BLaER1 treated with 17β-estradiol and CSF1 and Interleukin-3, amounts not matched to agents 10 nM and 100 nM (cell line): ENCODE measurements around the gene CSNK2A2.

Experiments
- H3K27ac ChIP-seq, 11 experiments: shearing (Covaris generic); formaldehyde crosslinking; 2 replicates each; pipeline ENCODE4 v1.8.1; 2022
- H3K27me3 ChIP-seq, 11 experiments: shearing (Covaris generic); formaldehyde crosslinking; 2 replicates each; pipeline ENCODE4 v1.8.1; 2022
- H3K36me3 ChIP-seq, 11 experiments: shearing (Covaris generic); formaldehyde crosslinking; 2 replicates each; pipeline ENCODE4 v1.8.1; 2022
- H3K4me1 ChIP-seq, 10 experiments: shearing (Covaris generic); formaldehyde crosslinking; 2 replicates each; pipeline ENCODE4 v1.8.1; 2022
- H3K4me2 ChIP-seq, 11 experiments: shearing (Covaris generic); formaldehyde crosslinking; 2 replicates each; pipeline ENCODE4 v1.8.1; 2022
- H3K4me3 ChIP-seq, 10 experiments: shearing (Covaris generic); formaldehyde crosslinking; 2 replicates each; pipeline ENCODE4 v1.8.1; 2022
- H3K9ac ChIP-seq, 11 experiments: shearing (Covaris generic); formaldehyde crosslinking; 2 replicates each; pipeline ENCODE4 v1.8.1; 2022
- H3K9me3 ChIP-seq, 11 experiments: shearing (Covaris generic); formaldehyde crosslinking; replicated peaks in 1 of 11; 2 replicates each; pipeline ENCODE4 v1.8.1; 2022
- H4K20me1 ChIP-seq, 11 experiments: shearing (Covaris generic); formaldehyde crosslinking; 2 replicates each; pipeline ENCODE4 v1.8.1; 2022
- Cebpa-rat ChIP-seq, 11 experiments: shearing (Covaris generic); IDR thresholded peaks; 2 replicates each; pipeline ENCODE4 v1.8.1; 2022

Gene CSNK2A2

GRCh38 chr16:58187665-58188421 is 10.1 kb downstream of the CSNK2A2 start:
- no peak overlapping the region for H3K4me3 ChIP-seq
- H3K9ac ChIP-seq = 0 out of 22 replicates have a peak overlapping the region, but pooled peaks of 1 of the 11 experiments have one; percentile 40
- H3K9me3 ChIP-seq = no peaks in the 10 kb centered on the region
- peaks cover 0 to 10% (median 2%) of the 10 kb centered on the region in 10 experiments; a peak in 8 of 20 replicates for H3K4me1 ChIP-seq
- H3K27me3 ChIP-seq = no peaks in the 10 kb centered on the region
- no peak overlapping the region for H3K27ac ChIP-seq
- H4K20me1 ChIP-seq = peaks cover 50 to 94% (median 75%) of the 10 kb centered on the region in 11 experiments; a peak in 21 of 22 replicates
- H3K4me2 ChIP-seq = 0 out of 22 replicates have a peak overlapping the region, but pooled peaks of 1 of the 11 experiments have one; percentile 10
- no peak for TF ChIP-seq Cebpa-rat (IDR thresholded peaks at IDR 0.05)
- peaks cover 95 to 100% (median 100%) of the 10 kb centered on the region in 11 experiments for H3K36me3 ChIP-seq

GRCh38 chr16:58187092-58187491 is 10.8 kb downstream of the CSNK2A2 start:
- no peak for TF ChIP-seq Cebpa-rat (IDR thresholded peaks at IDR 0.05)
- H3K9me3 ChIP-seq = no peaks in the 10 kb centered on the region
- peak overlapping the region in 3 of 11 experiments; percentile 1 to 11 (median 10); a peak in 1 of 22 replicates for H3K4me2 ChIP-seq
- H3K9ac ChIP-seq = 0 out of 22 replicates have a peak overlapping the region, but pooled peaks of 1 of the 11 experiments have one; percentile 40
- no peak overlapping the region for H3K4me3 ChIP-seq
- H4K20me1 ChIP-seq = peaks cover 43 to 94% (median 72%) of the 10 kb centered on the region in 11 experiments; a peak in 21 of 22 replicates
- peaks cover 95 to 100% (median 100%) of the 10 kb centered on the region in 11 experiments for H3K36me3 ChIP-seq
- no peaks in the 10 kb centered on the region for H3K27me3 ChIP-seq
- peaks cover 0 to 10% (median 2%) of the 10 kb centered on the region in 10 experiments; a peak in 8 of 20 replicates for H3K4me1 ChIP-seq
- H3K27ac ChIP-seq = no peak overlapping the region; a peak in 1 of 22 replicates

DNA sequence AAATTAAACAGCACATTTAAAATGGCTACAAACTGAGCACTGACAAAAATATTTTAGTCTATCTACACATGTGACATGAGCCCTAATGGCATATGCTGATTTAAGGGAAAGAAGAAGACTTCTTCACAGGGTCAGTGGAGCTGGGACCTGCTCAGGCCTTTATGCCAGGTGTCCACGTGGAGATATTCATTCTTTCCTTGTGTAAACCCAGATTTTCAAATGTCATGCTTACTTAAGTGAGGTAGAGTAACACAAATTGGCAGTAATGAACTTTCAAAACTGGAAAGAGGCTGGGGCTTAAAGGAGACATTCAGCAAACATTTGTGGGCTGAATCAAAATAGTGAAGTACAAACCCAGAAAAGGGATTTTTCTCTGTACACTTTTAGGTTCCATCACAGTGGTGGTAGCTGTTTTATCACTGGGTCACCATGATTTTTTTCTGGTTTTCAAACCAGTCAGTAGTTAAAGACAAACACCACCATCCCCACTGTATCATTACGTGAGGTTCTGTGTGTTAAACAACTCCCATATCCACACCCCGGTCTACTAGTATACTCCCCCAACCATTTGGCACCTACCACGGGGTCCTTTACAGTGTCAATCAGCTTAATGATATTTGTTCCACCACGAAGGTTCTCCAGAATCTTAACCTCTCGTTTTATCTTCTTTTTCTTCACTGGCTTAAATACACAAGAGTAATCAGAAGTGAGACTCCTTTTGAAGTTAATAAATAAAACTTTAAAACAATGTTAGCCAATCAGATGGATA is 11.5 kb downstream of the CSNK2A2 start:
- TF ChIP-seq Cebpa-rat (IDR thresholded peaks at IDR 0.05) = no peak
- Histone ChIP-seq H3K4me3 (no peak overlapping the region), H3K9me3 (no peaks in the 10 kb centered on the region), H3K4me1 (peaks cover 0 to 10% (median 2%) of the 10 kb centered on the region in 10 experiments; a peak in 8 of 20 replicates), H3K27ac (no peak overlapping the region), H3K4me2 (no peak overlapping the region), H3K36me3 (peaks cover 93 to 100% (median 100%) of the 10 kb centered on the region in 11 experiments), H3K9ac (no peak overlapping the region), H4K20me1 (peaks cover 36 to 94% (median 68%) of the 10 kb centered on the region in 11 experiments; a peak in 20 of 22 replicates), H3K27me3 (no peaks in the 10 kb centered on the region)

DNA sequence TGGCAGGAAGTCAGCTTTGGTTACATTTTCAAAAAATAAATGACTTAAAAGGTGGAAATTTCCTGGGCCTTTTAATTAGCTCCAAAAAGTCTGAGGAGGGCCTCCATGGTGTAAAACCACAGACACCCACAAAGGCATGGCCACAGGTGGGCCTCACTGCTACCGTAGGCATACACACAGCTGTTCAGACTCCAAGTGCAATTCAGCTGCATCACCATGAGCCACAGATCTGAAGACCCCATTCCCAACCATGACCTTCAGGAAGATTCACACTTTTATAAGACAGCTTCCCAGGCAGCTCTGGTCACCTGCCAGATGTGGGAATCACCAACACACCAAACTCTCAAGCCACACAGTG is 20.6 kb downstream of the CSNK2A2 start:
- no peak overlapping the region for H3K27ac ChIP-seq
- H3K36me3 ChIP-seq = peaks cover 96 to 100% (median 99%) of the 10 kb centered on the region in 11 experiments
- TF ChIP-seq Cebpa-rat (IDR thresholded peaks at IDR 0.05) = no peak
- no peak overlapping the region for H3K4me3 ChIP-seq
- peaks cover 17 to 93% (median 56%) of the 10 kb centered on the region in 11 experiments; a peak in 21 of 22 replicates for H4K20me1 ChIP-seq
- H3K9me3 ChIP-seq = no peaks in the 10 kb centered on the region
- 0 out of 22 replicates have a peak overlapping the region, but pooled peaks of 1 of the 11 experiments have one; percentile 6 for H3K4me2 ChIP-seq
- no peak overlapping the region for H3K9ac ChIP-seq
- peaks cover 0 to 4% (median 0%) of the 10 kb centered on the region in 10 experiments; a peak in 2 of 20 replicates for H3K4me1 ChIP-seq
- no peaks in the 10 kb centered on the region for H3K27me3 ChIP-seq

GRCh38 chr16:58176608-58177352 is 21.1 kb downstream of the CSNK2A2 start:
- no peak overlapping the region for H3K4me2 ChIP-seq
- H3K9me3 ChIP-seq = no peaks in the 10 kb centered on the region
- no peak overlapping the region for H3K4me3 ChIP-seq
- peaks cover 95 to 100% (median 99%) of the 10 kb centered on the region in 11 experiments for H3K36me3 ChIP-seq
- peaks cover 17 to 93% (median 55%) of the 10 kb centered on the region in 11 experiments; a peak in 21 of 22 replicates for H4K20me1 ChIP-seq
- no peaks in the 10 kb centered on the region for H3K27me3 ChIP-seq
- H3K27ac ChIP-seq = no peak overlapping the region
- no peak overlapping the region for H3K9ac ChIP-seq
- peaks cover 0 to 4% (median 0%) of the 10 kb centered on the region in 10 experiments; a peak in 2 of 20 replicates for H3K4me1 ChIP-seq
- no peak for TF ChIP-seq Cebpa-rat (IDR thresholded peaks at IDR 0.05)

DNA sequence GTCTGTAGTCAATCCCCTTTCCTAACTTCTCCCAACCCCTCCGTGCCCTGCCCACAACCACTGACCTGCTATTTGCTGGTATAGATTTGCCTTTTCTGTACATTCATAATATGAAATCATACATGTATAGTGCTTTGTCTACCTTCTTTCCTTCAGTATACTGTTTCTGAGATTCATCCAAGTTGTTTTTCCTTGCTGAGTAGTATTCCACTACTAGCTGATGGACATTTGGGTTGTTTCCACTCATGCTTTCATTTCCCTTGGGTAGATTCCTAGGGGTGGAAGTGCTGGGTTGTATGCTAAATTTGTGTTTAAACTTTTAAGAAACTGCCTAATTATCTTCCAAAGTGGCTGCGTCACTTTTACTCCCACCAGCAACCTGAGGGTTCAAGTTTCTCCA is 27.7 kb downstream of the CSNK2A2 start:
- H4K20me1 ChIP-seq = peaks cover 4 to 77% (median 27%) of the 10 kb centered on the region in 11 experiments; a peak in 18 of 22 replicates
- no peaks in the 10 kb centered on the region for H3K27me3 ChIP-seq
- H3K4me3 ChIP-seq = no peak overlapping the region
- H3K4me2 ChIP-seq = no peak overlapping the region
- H3K27ac ChIP-seq = no peak overlapping the region
- no peak overlapping the region for H3K9ac ChIP-seq
- H3K4me1 ChIP-seq = no peaks in the 10 kb centered on the region
- TF ChIP-seq Cebpa-rat (IDR thresholded peaks at IDR 0.05) = no peak
- H3K9me3 ChIP-seq = no peaks in the 10 kb centered on the region
- H3K36me3 ChIP-seq = peaks cover 96 to 100% (median 99%) of the 10 kb centered on the region in 11 experiments

DNA sequence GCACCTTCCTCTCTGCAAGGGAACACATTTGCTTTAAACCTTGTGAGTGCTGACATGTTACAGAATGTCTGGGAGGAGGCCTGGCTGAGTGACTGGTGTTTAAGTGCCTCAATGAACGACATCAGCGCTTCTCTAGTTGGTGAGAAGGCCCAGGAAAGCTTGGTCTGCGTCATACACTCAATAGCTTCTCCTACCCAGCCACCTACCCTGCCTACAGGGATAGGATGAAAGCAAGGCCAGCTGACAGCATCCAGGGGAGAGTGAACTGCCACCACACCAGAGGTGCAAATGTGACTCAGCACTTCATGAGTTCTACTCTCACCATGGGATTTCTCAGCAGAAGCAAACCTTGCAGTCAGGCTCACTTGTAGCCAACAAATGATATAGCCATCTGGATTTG is 37.1 kb downstream of the CSNK2A2 start:
- Histone ChIP-seq H3K4me3 (no peak overlapping the region), H3K9me3 (no peaks in the 10 kb centered on the region), H4K20me1 (peaks cover 0 to 29% (median 10%) of the 10 kb centered on the region in 11 experiments; a peak in 11 of 22 replicates), H3K27ac (no peak overlapping the region; a peak in 1 of 22 replicates), H3K36me3 (peaks cover 79 to 91% (median 85%) of the 10 kb centered on the region in 11 experiments), H3K9ac (no peak overlapping the region), H3K4me1 (no peaks in the 10 kb centered on the region), H3K4me2 (no peak overlapping the region), H3K27me3 (no peaks in the 10 kb centered on the region)
- TF ChIP-seq Cebpa-rat (IDR thresholded peaks at IDR 0.05) = no peak

DNA sequence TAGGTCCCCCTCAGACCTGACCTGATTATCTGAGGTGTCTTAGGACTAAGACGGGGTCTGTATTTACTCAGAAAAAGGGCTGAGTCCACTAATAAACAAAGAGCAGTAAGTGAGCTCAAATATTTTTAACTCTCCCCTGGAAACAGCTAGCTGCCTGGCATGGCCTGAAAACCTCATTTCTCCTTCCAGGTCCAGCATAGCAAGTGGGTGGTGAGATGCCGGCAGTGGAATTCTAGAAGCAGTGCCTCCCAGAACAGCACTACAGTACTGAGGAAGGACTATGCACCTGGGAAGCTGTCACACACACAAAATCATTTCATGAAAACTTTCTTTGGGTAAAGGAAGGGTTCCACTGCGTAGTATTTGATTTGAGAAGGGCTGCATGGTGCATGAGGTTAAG is 39.2 kb downstream of the CSNK2A2 start:
- no peak overlapping the region for H3K4me3 ChIP-seq
- no peak overlapping the region for H3K4me2 ChIP-seq
- H4K20me1 ChIP-seq = peaks cover 0 to 23% (median 2%) of the 10 kb centered on the region in 11 experiments; a peak in 7 of 22 replicates
- H3K27me3 ChIP-seq = no peaks in the 10 kb centered on the region
- TF ChIP-seq Cebpa-rat (IDR thresholded peaks at IDR 0.05) = no peak
- H3K9me3 ChIP-seq = no peaks in the 10 kb centered on the region
- H3K27ac ChIP-seq = no peak overlapping the region
- peaks cover 57 to 70% (median 63%) of the 10 kb centered on the region in 11 experiments for H3K36me3 ChIP-seq
- H3K9ac ChIP-seq = no peak overlapping the region
- no peaks in the 10 kb centered on the region for H3K4me1 ChIP-seq
